ENCODE results near the gene TSEN34. TPM values are rescaled to one million over a fixed set of nuclear protein-coding genes. Genes with fewer than 3 reads are reported as not detected.

The TSEN34 gene
- total and polyA plus RNA-seq, 11 donors, result 10.2 to 48.9 (median 23.5) TPM

DNA sequence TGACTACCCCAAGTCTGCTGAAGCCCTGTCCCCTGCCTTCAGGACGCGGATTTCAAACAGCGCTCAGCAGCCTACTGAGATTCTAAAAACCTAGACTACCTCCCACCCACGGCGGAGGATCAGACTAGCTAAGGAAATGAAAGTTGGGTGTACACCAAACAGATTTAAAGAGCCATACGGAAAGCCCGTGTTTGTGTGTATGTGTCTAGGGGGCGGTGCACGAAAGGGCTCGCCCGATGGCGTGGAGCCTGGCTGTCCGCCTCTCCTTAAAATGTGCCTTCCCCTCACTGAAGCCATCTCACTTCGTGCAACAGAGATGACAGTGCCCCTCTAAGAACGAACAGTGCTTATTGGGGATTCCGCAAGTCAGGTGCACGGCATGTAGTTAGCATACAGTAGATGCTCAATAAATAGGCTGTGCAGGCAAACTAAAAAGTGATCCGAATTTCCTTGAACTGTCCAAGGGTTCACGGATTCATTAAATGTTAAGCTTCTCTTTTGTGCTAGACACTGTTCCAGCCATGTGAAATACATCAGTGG lies 32.2 kb upstream of the TSEN34 start:
- 9 to 12% (median 12%) methylated on average over 17 to 19 of the region's 19 CpGs for WGBS, 4 donors
- Histone ChIP-seq H3K9me3 (no peaks in the 10 kb centered on the region), H3K4me3 (peak overlapping the region; percentile 47 to 96 (median 74)), H3K27ac (peak overlapping the region; percentile 89 to 99 (median 98)), H3K4me1 (peaks cover 4 to 59% (median 32%) of the 10 kb centered on the region in 12 donors), H3K36me3 (peaks cover 0 to 46% (median 43%) of the 10 kb centered on the region in 9 donors), H3K27me3 (no peaks in the 10 kb centered on the region)
- DNase-seq (no peak), ATAC-seq (no peak)
- intact Hi-C loops (cut with DNase I), result loop anchor here in 1 of 10 donors (1.0 kb wide), 1 partner anchor 22 kb away; the partner anchor contains the start of gene CNOT3
- TF ChIP-seq, protein P1, sequence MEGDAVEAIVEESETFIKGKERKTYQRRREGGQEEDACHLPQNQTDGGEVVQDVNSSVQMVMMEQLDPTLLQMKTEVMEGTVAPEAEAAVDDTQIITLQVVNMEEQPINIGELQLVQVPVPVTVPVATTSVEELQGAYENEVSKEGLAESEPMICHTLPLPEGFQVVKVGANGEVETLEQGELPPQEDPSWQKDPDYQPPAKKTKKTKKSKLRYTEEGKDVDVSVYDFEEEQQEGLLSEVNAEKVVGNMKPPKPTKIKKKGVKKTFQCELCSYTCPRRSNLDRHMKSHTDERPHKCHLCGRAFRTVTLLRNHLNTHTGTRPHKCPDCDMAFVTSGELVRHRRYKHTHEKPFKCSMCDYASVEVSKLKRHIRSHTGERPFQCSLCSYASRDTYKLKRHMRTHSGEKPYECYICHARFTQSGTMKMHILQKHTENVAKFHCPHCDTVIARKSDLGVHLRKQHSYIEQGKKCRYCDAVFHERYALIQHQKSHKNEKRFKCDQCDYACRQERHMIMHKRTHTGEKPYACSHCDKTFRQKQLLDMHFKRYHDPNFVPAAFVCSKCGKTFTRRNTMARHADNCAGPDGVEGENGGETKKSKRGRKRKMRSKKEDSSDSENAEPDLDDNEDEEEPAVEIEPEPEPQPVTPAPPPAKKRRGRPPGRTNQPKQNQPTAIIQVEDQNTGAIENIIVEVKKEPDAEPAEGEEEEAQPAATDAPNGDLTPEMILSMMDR (IDR thresholded peaks at IDR 0.05), result no peak
- TF ChIP-seq POLR2A (IDR thresholded peaks at IDR 0.05), result no peak

DNA sequence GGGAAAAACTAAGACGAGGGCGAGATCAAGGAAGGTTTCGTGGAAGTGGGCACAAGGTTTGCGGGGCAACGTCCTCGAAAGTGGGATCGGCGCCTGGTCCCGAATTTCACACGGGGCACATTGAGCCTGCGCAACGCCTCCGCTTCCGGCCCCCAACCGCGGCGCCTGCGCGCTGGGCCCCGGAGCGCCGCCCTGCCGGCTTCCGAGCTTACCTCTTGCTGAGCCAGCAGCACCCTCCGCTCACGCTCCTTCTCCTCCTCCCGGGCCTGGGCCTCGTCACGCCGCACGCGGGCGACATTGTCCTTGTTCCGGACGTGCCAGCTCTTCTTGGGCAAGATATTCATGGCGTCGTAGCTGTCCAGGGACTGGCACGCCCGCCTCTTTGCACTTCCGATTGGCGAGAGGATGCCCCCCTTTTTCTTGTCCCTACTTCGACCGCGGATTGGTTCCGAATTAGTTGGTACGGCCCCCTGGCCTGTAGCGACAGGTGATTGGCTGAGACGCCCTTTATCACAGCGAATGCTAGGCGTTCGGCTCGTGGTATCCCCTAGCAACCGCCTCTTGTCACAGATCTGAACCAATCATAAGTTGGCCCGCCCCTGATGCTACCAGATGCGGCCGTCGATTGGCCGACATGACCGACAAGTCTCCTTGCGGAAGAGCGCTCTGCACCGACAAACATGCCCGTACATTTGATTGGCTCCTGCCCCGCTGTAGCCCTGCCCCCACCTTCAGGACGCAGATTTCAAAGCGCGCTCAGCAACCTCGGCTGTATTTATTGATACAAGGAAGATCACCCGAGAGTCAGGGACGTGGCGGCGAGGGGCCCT lies 31.5 kb upstream of the TSEN34 start, which contains the start of gene LENG1:
Gene LENG1, minus strand, starts transcription at position 370 of the 830 bp plus-strand sequence. Its CDS starts 26 bp downstream, at position 344.
- Histone ChIP-seq H3K27ac (peak within 1 kb of the TSS; percentile 89 to 99 (median 98)), H3K36me3 (peaks cover 0 to 39% (median 36%) of the 10 kb centered on the region in 9 donors), H3K4me3 (peak within 1 kb of the TSS; percentile 47 to 96 (median 78)), H3K4me1 (peaks cover 4 to 59% (median 34%) of the 10 kb centered on the region in 12 donors), H3K9me3 (no peaks in the 10 kb centered on the region), H3K27me3 (peaks cover 0 to 6% (median 0%) of the 10 kb centered on the region in 9 donors)
- intact Hi-C loops (cut with DNase I), result loop anchor here in 1 of 10 donors (1.0 kb wide), 1 partner anchor 22 kb away; the partner anchor contains the start of gene CNOT3
- ATAC-seq (peak; percentile 92 to 98 (median 96)), DNase-seq (peak; percentile 98 to 100 (median 100))
- 0 to 1% (median 1%) methylated on average over 49 to 72 of the region's 72 CpGs for WGBS, 4 donors
- TF ChIP-seq POLR2A (IDR thresholded peaks at IDR 0.05), result peak in 1 of 2 donors; percentile 77
- TF ChIP-seq, protein P1 (IDR thresholded peaks at IDR 0.05), result peak in 10 of 12 donors; percentile 30 to 68 (median 40)

DNA sequence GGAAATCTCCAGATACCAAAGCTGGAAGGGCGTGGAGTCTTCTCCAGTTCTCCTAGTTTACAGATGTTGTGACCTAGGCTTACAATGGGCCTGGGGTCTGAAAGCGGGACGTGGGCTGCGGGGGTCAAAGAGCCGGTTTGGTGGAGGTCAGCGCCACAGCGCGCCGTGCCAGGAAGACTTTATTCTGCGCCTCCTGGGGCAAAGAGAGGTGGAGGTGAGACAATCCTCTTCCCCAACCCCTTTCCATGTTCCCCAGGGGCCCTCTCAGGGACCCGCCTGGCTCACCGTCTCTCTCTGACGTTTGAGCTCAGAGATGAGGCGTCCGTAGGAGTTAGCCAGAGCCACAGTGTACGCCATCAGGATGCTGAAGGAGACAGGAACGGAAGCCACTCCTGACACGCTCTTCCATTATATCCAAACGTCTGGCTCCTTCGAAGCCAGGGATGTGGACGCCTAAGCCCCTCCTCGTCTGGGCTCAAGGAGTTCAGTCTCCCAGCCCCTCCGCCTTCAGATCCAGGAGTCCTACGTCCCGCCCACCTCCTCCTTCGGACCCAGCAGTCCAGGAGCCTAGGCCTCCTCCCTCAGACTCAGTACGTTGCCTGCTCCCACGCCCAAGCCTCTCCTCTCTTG lies 30.8 kb upstream of the TSEN34 start:
- H3K4me1 ChIP-seq, result peaks cover 4 to 57% (median 36%) of the 10 kb centered on the region in 12 donors
- TF ChIP-seq POLR2A (IDR thresholded peaks at IDR 0.05), result no peak
- TF ChIP-seq, protein P1 (IDR thresholded peaks at IDR 0.05), result no peak
- H3K27me3 ChIP-seq, result peaks cover 0 to 13% (median 0%) of the 10 kb centered on the region in 9 donors
- 0 to 3% (median 2%) methylated on average over 12 to 28 of the region's 28 CpGs for WGBS, 4 donors
- DNase-seq, result no peak
- H3K27ac ChIP-seq, result peak overlapping the region in 11 of 12 donors; percentile 43 to 98 (median 84)
- H3K36me3 ChIP-seq, result peaks cover 0 to 32% (median 28%) of the 10 kb centered on the region in 9 donors
- ATAC-seq, result no peak
- intact Hi-C loops (cut with DNase I), result no loop called here
- H3K9me3 ChIP-seq, result no peaks in the 10 kb centered on the region
- peak overlapping the region; percentile 20 to 96 (median 68) for H3K4me3 ChIP-seq

Data from heart left ventricle (tissue), 16 donors.